Tibial nerve (tissue), 4 donors: Measurements from ENCODE around the gene SH3RF3.

Experiments used
- EP300 ChIP-seq, 2 donors: sonication (generic); formaldehyde crosslinking; IDR thresholded peaks; one replicate each; pipeline ENCODE4 v1.6.1; 2017; ENCODE audit warnings: antibody characterized with exemption in 2 of 2, mild to moderate bottlenecking in 1 of 2
- POLR2A ChIP-seq, 2 donors: fragments of 450-650 bp; IDR thresholded peaks; one replicate each; pipeline ENCODE4 v1.6.1; 2017; ENCODE audit warnings: antibody characterized with exemption in 2 of 2, mild to moderate bottlenecking in 2 of 2, moderate library complexity in 2 of 2
- TF ChIP-seq, protein P1 (sequence below), 5 experiments: fragments of 200-600 bp in 3 of 5; fragments of 450-650 bp in 2 of 5; sonication (generic) in 3 of 5; IDR thresholded peaks; one replicate each; pipeline ENCODE4 v1.5.1; 2016 to 2019; ENCODE audit warnings: antibody characterized with exemption in 5 of 5, mild to moderate bottlenecking in 3 of 5, moderate library complexity in 2 of 5

DNA sequence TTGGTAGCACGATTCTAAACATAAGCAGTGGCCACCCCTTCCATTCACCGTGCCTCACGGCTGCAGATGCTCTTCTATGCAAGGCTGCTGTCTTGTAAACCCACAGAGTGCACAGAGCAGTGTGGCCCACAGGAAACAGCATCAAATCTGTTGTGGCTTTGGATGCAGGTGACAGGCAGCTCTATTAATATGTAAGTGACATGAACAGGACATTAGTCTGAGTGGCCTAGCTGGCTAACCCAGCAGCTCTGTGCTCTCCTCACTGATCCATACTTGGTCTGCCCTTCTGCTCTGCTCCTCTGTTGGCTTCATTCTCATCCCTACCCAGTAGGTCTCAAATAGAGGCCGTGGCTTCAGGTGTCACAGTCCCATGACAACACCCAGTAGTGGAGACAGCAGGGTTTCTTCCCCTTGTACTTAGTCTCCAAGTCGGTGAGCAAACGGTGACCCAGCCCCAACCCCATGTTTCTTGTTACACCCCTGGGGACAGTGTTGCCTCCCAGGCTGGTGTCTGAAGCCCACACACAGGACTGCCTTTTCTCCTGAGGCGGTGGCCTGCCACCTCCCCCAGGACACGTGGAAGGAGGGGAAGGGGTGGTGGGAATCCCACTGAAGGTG, 5.8 kb downstream of the SH3RF3 start:
- TF ChIP-seq, protein P1, sequence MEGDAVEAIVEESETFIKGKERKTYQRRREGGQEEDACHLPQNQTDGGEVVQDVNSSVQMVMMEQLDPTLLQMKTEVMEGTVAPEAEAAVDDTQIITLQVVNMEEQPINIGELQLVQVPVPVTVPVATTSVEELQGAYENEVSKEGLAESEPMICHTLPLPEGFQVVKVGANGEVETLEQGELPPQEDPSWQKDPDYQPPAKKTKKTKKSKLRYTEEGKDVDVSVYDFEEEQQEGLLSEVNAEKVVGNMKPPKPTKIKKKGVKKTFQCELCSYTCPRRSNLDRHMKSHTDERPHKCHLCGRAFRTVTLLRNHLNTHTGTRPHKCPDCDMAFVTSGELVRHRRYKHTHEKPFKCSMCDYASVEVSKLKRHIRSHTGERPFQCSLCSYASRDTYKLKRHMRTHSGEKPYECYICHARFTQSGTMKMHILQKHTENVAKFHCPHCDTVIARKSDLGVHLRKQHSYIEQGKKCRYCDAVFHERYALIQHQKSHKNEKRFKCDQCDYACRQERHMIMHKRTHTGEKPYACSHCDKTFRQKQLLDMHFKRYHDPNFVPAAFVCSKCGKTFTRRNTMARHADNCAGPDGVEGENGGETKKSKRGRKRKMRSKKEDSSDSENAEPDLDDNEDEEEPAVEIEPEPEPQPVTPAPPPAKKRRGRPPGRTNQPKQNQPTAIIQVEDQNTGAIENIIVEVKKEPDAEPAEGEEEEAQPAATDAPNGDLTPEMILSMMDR (IDR thresholded peaks at IDR 0.05) = no peak
- TF ChIP-seq POLR2A (IDR thresholded peaks at IDR 0.05) (no peak), EP300 (IDR thresholded peaks at IDR 0.05) (no peak)
